IgD-negative memory B cell (primary cell): ENCODE measurements around the gene MSLN. TPM values are rescaled to one million over a fixed set of nuclear protein-coding genes. Genes with fewer than 3 reads are reported as not detected.

Experiments
- H3K27ac Mint-ChIP-seq, 3 donors: one replicate each; pipeline ENCODE4 v1.8.0; 2020 to 2022; ENCODE audit warnings: mild to moderate bottlenecking in 3 of 3, mixed read lengths in 3 of 3, moderate library complexity in 1 of 3
- H3K27me3 Mint-ChIP-seq: one replicate; pipeline ENCODE4 v1.8.0; 2021; ENCODE audit warnings: mixed read lengths
- H3K36me3 Mint-ChIP-seq: one replicate; pipeline ENCODE4 v1.8.0; 2020; ENCODE audit warnings: mild to moderate bottlenecking, mixed read lengths
- H3K4me1 Mint-ChIP-seq, 3 donors: one replicate each; pipeline ENCODE4 v1.8.0; 2020 to 2022; ENCODE audit warnings: mixed read lengths in 3 of 3, mild to moderate bottlenecking in 1 of 3
- H3K4me3 Mint-ChIP-seq, 4 donors: one replicate each; pipeline ENCODE4 v1.8.0; 2020 to 2022; ENCODE audit warnings: mild to moderate bottlenecking in 4 of 4, mixed read lengths in 4 of 4, moderate library complexity in 3 of 4
- H3K9me3 Mint-ChIP-seq, 3 donors: one replicate each; pipeline ENCODE4 v1.8.0; 2020 to 2021; ENCODE audit warnings: mixed read lengths in 3 of 3, mild to moderate bottlenecking in 1 of 3
- polyA plus RNA-seq: library from polyadenylated mRNA; unstranded; fragments of 300-500 nt; fragmentation: Illumina TruSeq; gene quantifications from one replicate; pipeline ENCODE4 v1.2.3, GENCODE V29; 2021

Gene MSLN
- polyA plus RNA-seq, 1 donor from 2014 or later, result not detected

- no peak overlapping the region for H3K4me3 Mint-ChIP-seq
These were observed 56.7 kb downstream of the MSLN start for GRCh38 chr16:817001-817906.

GRCh38 chr16:818132-818531 is 57.6 kb downstream of the MSLN start:
- Mint-ChIP-seq H3K4me3 (no peak overlapping the region), H3K9me3 (peaks cover 0 to 2% (median 0%) of the 10 kb centered on the region in 3 donors), H3K4me1 (peaks cover 0 to 2% (median 2%) of the 10 kb centered on the region in 3 donors), H3K27ac (no peak overlapping the region), H3K36me3 (no peaks in the 10 kb centered on the region), H3K27me3 (peaks cover 39% of the 10 kb centered on the region)

More at GRCh38 chr16:817001-817906, 56.7 kb downstream of the MSLN start:
- Mint-ChIP-seq H3K4me1 (peaks cover 2 to 4% (median 2%) of the 10 kb centered on the region in 3 donors), H3K27me3 (peaks cover 40% of the 10 kb centered on the region), H3K27ac (no peak overlapping the region), H3K9me3 (peaks cover 0 to 6% (median under 1%) of the 10 kb centered on the region in 3 donors), H3K36me3 (no peaks in the 10 kb centered on the region)

Other genes with a start within 250 kb of the MSLN start
- gene CAPN15, start 233.0 kb upstream of the MSLN start, polyA plus RNA-seq, result 9.1 TPM
- not detected for gene PRR35, start 200.3 kb upstream of the MSLN start, polyA plus RNA-seq
- 4.5 TPM for gene NHLRC4, start 193.7 kb upstream of the MSLN start, polyA plus RNA-seq
- 18.9 TPM for gene PIGQ, start 190.8 kb upstream of the MSLN start, polyA plus RNA-seq
- gene RAB40C, start 170.7 kb upstream of the MSLN start, polyA plus RNA-seq, result 14.7 TPM
- gene WFIKKN1, start 129.7 kb upstream of the MSLN start, polyA plus RNA-seq, result not detected
- 81.0 TPM for gene METTL26, start 124.4 kb upstream of the MSLN start, polyA plus RNA-seq
- 52.8 TPM for gene MCRIP2, start 118.9 kb upstream of the MSLN start, polyA plus RNA-seq
- gene WDR90, start 111.4 kb upstream of the MSLN start, polyA plus RNA-seq, result 0.54 TPM
- gene RHOT2, start 92.6 kb upstream of the MSLN start, polyA plus RNA-seq, result 42.7 TPM
- gene RHBDL1, start 85.1 kb upstream of the MSLN start, polyA plus RNA-seq, result 1.1 TPM
- 137 TPM for gene STUB1, start 80.3 kb upstream of the MSLN start, polyA plus RNA-seq
- gene JMJD8, start 76.4 kb upstream of the MSLN start, polyA plus RNA-seq, result 51.0 TPM
- gene WDR24, start 70.3 kb upstream of the MSLN start, polyA plus RNA-seq, result 15.1 TPM
- 4.4 TPM for gene FBXL16, start 54.9 kb upstream of the MSLN start, polyA plus RNA-seq
- gene METRN, start 45.6 kb upstream of the MSLN start, polyA plus RNA-seq, result 2.8 TPM
- 84.7 TPM for gene ANTKMT, start 39.6 kb upstream of the MSLN start, polyA plus RNA-seq
- gene CCDC78, start 34.3 kb upstream of the MSLN start, polyA plus RNA-seq, result 0.74 TPM
- 10.0 TPM for gene HAGHL, start 33.6 kb upstream of the MSLN start, polyA plus RNA-seq
- 29.4 TPM for gene CIAO3, start 19.7 kb upstream of the MSLN start, polyA plus RNA-seq
- 39.5 TPM for gene RPUSD1, start 27.6 kb downstream of the MSLN start, polyA plus RNA-seq
- 4.9 TPM for gene CHTF18, start 27.9 kb downstream of the MSLN start, polyA plus RNA-seq
- gene GNG13, start 40.0 kb downstream of the MSLN start, polyA plus RNA-seq, result not detected
- 16.1 TPM for gene LMF1, start 210.2 kb downstream of the MSLN start, polyA plus RNA-seq
- gene SOX8, start 221.0 kb downstream of the MSLN start, polyA plus RNA-seq, result 0.48 TPM